Erythroblast (primary cell): Measurements from ENCODE around the gene AFG3L2.

ENCODE experiments used
- GATA1 ChIP-seq: IDR thresholded peaks from 2 replicates; pipeline ENCODE4 v1.6.1; 2011; ENCODE audit warnings: low read depth, mild to moderate bottlenecking, control low read depth, low read length, moderate library complexity
- POLR2A ChIP-seq: IDR thresholded peaks from 2 replicates; pipeline ENCODE4 v1.6.1; 2011; ENCODE audit warnings: mild to moderate bottlenecking, low read length

- TF ChIP-seq POLR2A (no peak), GATA1 (no peak)
Measured at GRCh38 chr18:12296457-12296856, 80.6 kb downstream of the AFG3L2 start.
